D721Med (cell line): ENCODE data around the gene FAM20C.

Experiments
- DNase-seq: peaks from one replicate; pipeline ENCODE4 v3.0.0; 2011; ENCODE audit warnings: low spot score; ENCODE audit not compliant: insufficient read length
- FAIRE-seq: peaks from 2 replicates; lab custom pipeline; 2011; peaks lifted over from hg19 to GRCh38; lab: Jason Lieb, UNC
- TF ChIP-seq, protein P1 (sequence below): IDR thresholded peaks from 2 replicates; pipeline ENCODE4 v1.5.1; 2012; ENCODE audit warnings: mild to moderate bottlenecking, control low read depth; ENCODE audit not compliant: insufficient read depth; ENCODE audit errors: missing control alignments

Gene FAM20C

DNA sequence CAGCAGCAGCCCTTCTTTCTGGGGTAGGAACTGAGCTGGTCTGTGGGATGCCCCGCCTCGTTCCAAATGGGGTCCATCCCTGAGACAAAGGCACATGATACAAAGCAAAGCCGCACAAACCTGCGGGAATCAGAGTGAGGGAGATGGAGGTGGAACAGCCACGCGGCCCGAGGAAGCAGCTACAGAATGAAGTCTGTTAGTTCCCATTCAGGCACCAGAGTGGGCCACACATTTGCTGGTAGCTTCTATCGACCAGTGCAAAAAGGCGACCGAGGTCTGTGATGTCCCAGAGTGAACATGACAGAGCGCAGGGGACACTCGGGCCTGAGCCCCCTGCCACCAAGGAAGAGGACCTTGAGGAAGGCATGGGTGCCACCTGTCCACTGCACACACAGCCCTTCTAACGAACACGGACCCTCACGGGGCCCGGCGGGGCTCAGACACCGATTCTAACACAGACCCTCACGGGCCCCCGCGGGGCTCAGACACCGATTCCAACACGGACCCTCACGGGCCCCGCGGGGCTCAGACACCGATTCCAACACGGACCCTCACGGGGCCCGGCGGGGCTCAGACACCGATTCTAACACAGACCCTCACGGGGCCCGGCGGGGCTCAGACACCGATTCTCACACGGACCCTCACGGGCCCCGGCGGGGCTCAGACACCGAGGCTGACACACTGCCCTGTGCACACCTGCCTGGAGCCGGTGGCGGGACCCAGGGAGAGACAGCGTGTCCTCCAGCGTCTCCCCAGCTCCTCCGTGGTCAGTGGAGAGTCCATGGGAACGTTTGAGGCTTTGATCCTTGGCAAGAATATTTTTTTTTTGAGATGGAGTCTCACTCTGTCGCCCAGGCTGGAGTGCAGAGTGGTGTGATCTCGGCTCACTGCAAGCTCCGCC, 32.8 kb upstream of the FAM20C start:
- FAIRE-seq (no peak), DNase-seq (no peak)
- TF ChIP-seq, protein P1, sequence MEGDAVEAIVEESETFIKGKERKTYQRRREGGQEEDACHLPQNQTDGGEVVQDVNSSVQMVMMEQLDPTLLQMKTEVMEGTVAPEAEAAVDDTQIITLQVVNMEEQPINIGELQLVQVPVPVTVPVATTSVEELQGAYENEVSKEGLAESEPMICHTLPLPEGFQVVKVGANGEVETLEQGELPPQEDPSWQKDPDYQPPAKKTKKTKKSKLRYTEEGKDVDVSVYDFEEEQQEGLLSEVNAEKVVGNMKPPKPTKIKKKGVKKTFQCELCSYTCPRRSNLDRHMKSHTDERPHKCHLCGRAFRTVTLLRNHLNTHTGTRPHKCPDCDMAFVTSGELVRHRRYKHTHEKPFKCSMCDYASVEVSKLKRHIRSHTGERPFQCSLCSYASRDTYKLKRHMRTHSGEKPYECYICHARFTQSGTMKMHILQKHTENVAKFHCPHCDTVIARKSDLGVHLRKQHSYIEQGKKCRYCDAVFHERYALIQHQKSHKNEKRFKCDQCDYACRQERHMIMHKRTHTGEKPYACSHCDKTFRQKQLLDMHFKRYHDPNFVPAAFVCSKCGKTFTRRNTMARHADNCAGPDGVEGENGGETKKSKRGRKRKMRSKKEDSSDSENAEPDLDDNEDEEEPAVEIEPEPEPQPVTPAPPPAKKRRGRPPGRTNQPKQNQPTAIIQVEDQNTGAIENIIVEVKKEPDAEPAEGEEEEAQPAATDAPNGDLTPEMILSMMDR = no peak

DNA sequence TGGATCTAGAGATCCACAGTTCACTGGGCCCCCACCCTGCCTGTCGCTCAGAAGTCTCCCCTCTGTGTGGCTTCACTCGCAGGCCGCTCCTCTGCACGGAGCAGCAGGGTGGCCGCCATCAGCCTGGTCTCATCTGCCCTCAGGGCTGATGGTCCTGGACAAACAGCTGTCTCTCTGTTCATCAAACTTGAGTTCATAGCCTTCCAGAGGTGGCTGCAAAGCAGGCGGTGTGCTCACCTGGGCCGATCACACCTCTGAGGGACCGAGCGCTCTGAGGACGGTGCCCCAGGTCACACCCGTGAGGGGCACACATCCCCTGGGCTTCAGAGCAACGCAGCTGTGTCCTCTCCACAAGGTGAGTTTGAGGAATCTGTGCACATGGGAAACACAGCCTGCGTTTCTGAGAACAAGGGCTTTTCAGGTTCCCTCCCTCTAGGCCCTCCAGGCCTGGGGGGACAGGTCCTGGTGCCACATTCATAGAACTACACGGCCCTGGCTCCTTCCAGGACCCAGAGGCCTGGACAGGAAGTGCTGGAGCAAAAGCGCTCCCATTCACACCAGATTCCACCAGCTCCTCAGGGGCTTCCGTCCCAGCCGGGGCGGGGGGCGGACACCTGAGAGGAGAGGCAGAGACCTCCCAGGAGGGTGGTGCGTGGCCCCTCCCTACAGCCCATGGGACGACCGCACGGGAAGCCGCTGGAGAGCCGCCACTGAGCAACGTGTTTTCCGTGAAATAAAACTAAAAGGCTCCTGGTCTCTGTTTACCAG, 31.2 kb upstream of the FAM20C start:
- FAIRE-seq = no peak
- DNase-seq = no peak
- TF ChIP-seq, protein P1 = no peak

DNA sequence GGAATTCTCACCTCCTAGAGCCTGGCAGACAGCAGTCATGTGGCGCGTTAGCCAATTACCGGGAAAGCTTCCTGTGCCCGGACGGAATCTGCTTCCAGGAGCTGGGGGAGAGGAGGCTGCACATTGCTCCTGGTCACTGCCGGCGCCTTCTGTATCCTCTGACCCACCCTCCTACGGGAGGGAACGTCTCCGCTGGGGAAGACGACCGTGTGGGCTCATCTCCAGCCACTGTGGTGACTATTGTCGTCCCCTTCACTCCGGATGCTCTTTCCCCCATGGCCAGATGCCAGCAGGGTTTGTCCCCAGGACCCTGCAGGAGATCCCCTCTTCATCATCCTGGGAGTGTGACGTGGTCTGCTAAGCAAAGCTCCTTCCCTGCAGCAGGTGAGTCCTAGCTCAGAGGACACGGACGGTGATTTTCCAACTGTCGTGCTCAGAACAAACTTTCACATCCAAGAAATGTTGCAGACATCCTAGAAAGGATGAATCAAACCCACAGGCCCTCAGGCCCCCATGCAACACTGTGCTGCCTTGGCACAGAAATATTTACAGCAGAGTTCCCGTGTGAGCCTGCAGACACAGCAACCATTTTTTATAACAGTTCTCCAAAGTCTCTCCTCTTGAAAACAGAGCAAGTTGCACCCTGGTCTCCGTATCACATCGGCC, 29.6 kb upstream of the FAM20C start:
- TF ChIP-seq, protein P1 = no peak
- no peak for DNase-seq
- FAIRE-seq = no peak

DNA sequence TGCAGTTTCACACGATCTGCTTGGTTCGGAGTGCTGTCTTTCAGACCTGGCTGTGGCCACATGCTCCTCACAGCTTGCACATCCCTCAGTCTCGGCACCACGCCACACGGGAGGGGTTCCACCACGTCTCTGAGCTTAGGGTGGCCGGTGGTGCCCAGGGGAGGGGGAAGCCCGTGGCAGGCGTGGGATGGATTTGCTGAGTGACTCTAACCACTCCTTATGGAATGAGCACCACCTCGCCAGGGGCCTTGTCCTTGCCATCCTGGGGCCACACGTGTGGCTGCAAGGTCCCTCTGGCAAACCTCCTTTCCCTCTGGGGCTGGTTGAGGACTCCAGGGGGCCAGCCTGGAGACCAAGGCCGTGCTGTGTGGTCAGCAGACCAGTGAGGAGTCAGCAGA, 29.1 kb upstream of the FAM20C start:
- FAIRE-seq (no peak), DNase-seq (no peak)
- TF ChIP-seq, protein P1 = no peak

DNA sequence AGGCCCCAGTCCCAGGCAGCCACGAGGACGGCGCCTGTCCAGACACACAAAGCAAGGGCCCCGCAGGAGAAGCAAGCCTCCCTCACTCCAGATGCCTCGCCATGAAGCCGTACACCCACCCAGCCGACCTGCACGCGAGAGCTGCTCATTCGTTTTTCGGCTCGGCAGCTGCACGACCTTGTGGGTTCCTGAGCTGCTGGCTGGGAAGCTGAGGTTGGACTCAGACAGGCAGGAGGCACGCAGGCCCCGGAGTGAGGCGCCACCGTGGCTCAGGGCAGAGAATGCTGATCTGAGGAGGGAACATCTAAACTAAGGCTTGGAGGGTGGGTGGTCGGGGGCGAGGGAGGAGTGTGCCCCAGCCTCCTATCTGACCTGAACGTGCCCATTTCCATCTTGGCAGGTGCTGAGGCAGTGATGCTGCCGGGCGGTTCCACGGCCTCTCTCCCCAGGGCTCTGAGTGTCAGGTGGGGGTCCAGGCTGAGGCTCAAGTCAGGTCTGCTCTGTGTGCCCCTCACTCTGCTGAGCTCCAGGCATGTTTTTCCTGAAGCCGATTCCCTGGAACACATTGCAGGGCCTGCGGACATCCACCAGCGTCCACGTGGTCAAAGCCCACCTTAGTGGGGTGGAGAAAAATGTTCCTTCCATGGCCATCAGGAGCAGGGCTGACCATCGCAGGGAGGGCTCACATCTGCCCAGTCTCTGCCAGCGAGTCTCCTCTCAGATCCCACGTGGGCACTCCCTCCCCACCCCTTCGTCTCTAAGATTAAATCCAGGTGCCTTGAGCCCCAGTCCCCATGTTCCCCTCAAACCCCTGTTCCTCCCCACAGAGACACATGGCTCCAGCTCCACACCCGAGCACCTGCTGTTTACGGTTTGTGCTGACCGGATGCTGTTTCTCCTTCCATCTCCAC, 28.1 kb upstream of the FAM20C start:
- FAIRE-seq (no peak), DNase-seq (no peak)
- TF ChIP-seq, protein P1 = no peak

DNA sequence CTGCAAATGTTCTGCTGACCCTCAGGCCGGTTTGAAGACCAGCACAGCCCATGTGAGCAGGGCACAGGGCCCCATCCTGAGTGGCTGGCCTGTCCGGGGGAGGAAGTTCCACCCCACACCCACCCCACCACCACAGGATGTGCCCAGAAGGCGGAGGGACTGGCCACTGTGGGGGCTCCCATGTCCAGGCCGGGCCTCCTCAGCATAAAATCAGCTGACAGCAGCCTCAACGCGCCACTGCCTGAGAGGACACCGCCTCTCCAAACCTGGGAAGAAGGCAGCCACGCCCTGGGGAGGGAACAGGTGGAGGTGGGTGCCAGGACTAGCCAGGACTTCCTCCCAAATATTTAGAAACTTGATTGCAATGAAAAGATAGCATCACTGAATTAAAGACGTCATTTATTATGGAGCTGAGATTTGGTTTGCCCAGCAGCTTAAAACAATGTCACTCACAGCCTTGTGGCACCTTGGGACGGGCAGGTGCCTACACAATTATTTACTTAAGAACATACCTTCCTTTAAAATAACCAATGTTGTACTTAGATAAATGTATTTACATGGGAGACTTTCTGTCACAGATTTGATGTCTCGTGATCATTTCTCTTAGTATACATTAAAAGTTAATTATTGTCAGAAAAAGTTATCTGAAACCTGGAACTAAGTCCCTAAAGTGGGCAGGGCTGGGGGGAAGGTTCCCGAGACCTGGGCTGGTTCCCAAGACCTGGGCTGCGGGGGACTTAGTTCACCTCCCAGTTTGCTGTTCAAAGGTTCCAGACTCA, 27.3 kb upstream of the FAM20C start:
- TF ChIP-seq, protein P1 = no peak
- DNase-seq (no peak), FAIRE-seq (no peak)
